ENCODE measurements around the gene BPIFB6.

- TF ChIP-seq POLR2AphosphoS5 (IDR thresholded peaks at IDR 0.05; ENCODE audit: borderline replicate concordance, low read depth, low read length) (no peak), EZH2 (IDR thresholded peaks at IDR 0.05) (no peak), FOXP2 (optimal IDR thresholded peaks at IDR 0.05; ENCODE audit: control extremely low read depth, extremely low read length, insufficient read depth) (no peak)
These were observed 18.9 kb upstream of the BPIFB6 start for GRCh38 chr20:33012327-33013189.

All from SK-N-MC (cell line).